GM19238 (cell line): ENCODE data around the gene NFKBIB.

Experiments
- DNase-seq: peaks from one replicate; pipeline ENCODE4 v3.0.0; 2011; ENCODE audit warnings: low spot score; ENCODE audit not compliant: insufficient read length

Gene NFKBIB

GRCh38 chr19:38958301-38958700 lies 58.5 kb downstream of the NFKBIB start:
- no peak for DNase-seq
